Transverse colon (tissue), 4 donors: ENCODE measurements around the gene KRT12. TPM values are rescaled to one million over a fixed set of nuclear protein-coding genes. Genes with fewer than 3 reads are reported as not detected.

Experiments
- DNase-seq: peaks from one replicate; pipeline ENCODE4 v3.0.0-alpha.2; 2019
- H3K27ac ChIP-seq, 4 donors: fragments of 200-600 bp; sonication (generic); 2 replicates each; pipeline ENCODE4 v1.5.1; 2016 to 2018; ENCODE audit warnings: inconsistent platforms in 4 of 4
- H3K27me3 ChIP-seq: fragments of 200-600 bp; sonication (generic); 2 replicates; pipeline ENCODE4 v1.5.1; 2017; ENCODE audit warnings: inconsistent platforms
- H3K36me3 ChIP-seq, 4 donors: fragments of 200-600 bp; sonication (generic); 2 replicates each; pipeline ENCODE4 v1.5.1; 2017 to 2019; ENCODE audit warnings: inconsistent platforms in 4 of 4
- H3K4me1 ChIP-seq, 4 donors: fragments of 200-600 bp; sonication (generic); 2 replicates each; pipeline ENCODE4 v1.5.1; 2017 to 2020; ENCODE audit warnings: inconsistent platforms in 4 of 4
- H3K4me3 ChIP-seq, 4 donors: fragments of 200-600 bp; sonication (generic); 1 replicate in 1 of 4; 2 replicates in 3 of 4; pipeline versions ENCODE4 v1.5.1 to v1.6.1; 2017 to 2019; ENCODE audit warnings: inconsistent platforms in 4 of 4
- H3K9me3 ChIP-seq, 2 donors: fragments of 200-600 bp; sonication (generic); 2 replicates each; pipeline ENCODE4 v1.5.1; 2017 to 2019; ENCODE audit warnings: inconsistent platforms in 2 of 2
- CTCF ChIP-seq, 5 experiments: fragments of 200-600 bp in 3 of 5; fragments of 450-650 bp in 2 of 5; sonication (generic) in 3 of 5; IDR thresholded peaks; 1 replicate in 2 of 5; 2 replicates in 3 of 5; pipeline ENCODE4 v1.5.1; 2016 to 2017; ENCODE audit warnings: antibody characterized with exemption in 5 of 5, inconsistent platforms in 3 of 5, mild to moderate bottlenecking in 2 of 5, moderate library complexity in 1 of 5
- EP300 ChIP-seq: sonication (generic); formaldehyde crosslinking; IDR thresholded peaks from one replicate; pipeline ENCODE4 v1.6.1; 2017; ENCODE audit warnings: antibody characterized with exemption, low read depth
- POLR2A ChIP-seq: fragments of 450-650 bp; IDR thresholded peaks from one replicate; pipeline ENCODE4 v1.6.1; 2016; ENCODE audit warnings: antibody characterized with exemption, mild to moderate bottlenecking, moderate library complexity
- POLR2AphosphoS5 ChIP-seq, 3 donors: sonication (generic); formaldehyde crosslinking; IDR thresholded peaks; one replicate each; pipeline ENCODE4 v1.6.1; 2016; ENCODE audit warnings: antibody characterized with exemption in 3 of 3
- WGBS, 2 donors: methylation state at CpG; one replicate each; pipeline ENCODE4 v1.1.5; 2018; ENCODE audit warnings: low coverage in 1 of 2; 5-methylcytosine and 5-hydroxymethylcytosine counted together
- in situ Hi-C, 4 donors: fragments of 200-750 bp; cut with MboI; loops; one replicate each; pipeline versions ENCODE4 v1.15.0 to v1.15.1; 2017; ENCODE audit warnings: low sequenced_read_pairs in 3 of 4, low pct_ligation_motif_present in 1 of 4, low pct_unique_long_range_greater_than_20kb in 1 of 4
- intact Hi-C: fragments of 100-400 bp; cut with DNase I; formaldehyde crosslinking; loops from one replicate; pipeline ENCODE4 v1.15.1; 2023; ENCODE audit warnings: low total_unique reads
- total RNA-seq, 4 donors: library from RNA; depleted of rRNA; stranded (reverse); fragments of >200 nt; gene quantifications; one replicate each; pipeline ENCODE4 v1.1.0, GENCODE V29; 2016

The KRT12 gene
- total RNA-seq, 4 donors from 2014 or later = 0.40 to 20.0 (median 3.8) TPM; not detected in 1

GRCh38 chr17:40832840-40833239, 34.2 kb downstream of the KRT12 start:
- intact Hi-C loops (no loop called here), in situ Hi-C loops (no loop called here)
- Histone ChIP-seq H3K4me3 (no peak overlapping the region), H3K27ac (no peak overlapping the region), H3K9me3 (no peaks in the 10 kb centered on the region), H3K36me3 (no peaks in the 10 kb centered on the region), H3K4me1 (no peaks in the 10 kb centered on the region), H3K27me3 (no peaks in the 10 kb centered on the region)
- TF ChIP-seq POLR2A (no peak), CTCF (IDR thresholded peaks at IDR 0.05) (no peak), EP300 (no peak), POLR2AphosphoS5 (IDR thresholded peaks at IDR 0.05) (no peak)
- DNase-seq = no peak
- WGBS, 2 donors = 86 to 90% methylated on average over 3 of the region's 3 CpGs

DNA sequence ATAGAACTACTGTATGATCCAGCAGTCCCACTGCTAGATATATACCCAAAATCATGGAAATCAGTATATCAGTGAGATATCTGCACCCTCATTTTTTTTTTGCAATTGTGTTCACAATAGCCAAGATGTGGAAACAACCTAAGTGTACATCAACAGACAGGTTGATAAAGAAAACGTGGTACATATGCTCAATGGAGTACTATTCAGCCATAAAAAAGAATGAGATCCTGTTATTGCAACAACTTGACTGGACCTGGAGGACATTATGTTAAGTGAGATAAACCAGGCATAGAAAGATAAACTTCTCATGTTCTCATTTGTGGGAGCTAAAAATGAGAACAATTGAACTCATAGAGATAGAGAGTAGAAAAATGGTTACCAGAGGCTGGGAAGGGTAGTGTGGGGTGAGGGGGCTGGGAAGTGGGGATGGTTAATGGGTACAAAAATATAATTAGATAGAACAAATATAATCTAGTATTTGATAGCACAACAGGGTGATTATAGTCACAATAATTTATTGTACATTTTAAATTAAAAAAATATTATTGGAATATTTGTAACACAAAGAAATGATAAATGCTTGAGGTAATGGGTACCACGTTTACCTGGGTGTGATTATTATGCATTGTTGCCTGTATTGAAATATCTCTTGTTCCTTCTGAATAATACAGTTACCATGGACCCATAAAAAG, 36.8 kb downstream of the KRT12 start:
- in situ Hi-C loops = no loop called here
- intact Hi-C loops = no loop called here
- Histone ChIP-seq H3K27ac (no peak overlapping the region), H3K4me3 (no peak overlapping the region), H3K9me3 (no peaks in the 10 kb centered on the region), H3K4me1 (no peaks in the 10 kb centered on the region), H3K36me3 (no peaks in the 10 kb centered on the region), H3K27me3 (no peaks in the 10 kb centered on the region)
- DNase-seq = no peak
- WGBS, 2 donors = 90% methylated on average over 2 of the region's 2 CpGs
- TF ChIP-seq EP300 (no peak), POLR2A (no peak), CTCF (IDR thresholded peaks at IDR 0.05) (no peak), POLR2AphosphoS5 (IDR thresholded peaks at IDR 0.05) (no peak)

DNA sequence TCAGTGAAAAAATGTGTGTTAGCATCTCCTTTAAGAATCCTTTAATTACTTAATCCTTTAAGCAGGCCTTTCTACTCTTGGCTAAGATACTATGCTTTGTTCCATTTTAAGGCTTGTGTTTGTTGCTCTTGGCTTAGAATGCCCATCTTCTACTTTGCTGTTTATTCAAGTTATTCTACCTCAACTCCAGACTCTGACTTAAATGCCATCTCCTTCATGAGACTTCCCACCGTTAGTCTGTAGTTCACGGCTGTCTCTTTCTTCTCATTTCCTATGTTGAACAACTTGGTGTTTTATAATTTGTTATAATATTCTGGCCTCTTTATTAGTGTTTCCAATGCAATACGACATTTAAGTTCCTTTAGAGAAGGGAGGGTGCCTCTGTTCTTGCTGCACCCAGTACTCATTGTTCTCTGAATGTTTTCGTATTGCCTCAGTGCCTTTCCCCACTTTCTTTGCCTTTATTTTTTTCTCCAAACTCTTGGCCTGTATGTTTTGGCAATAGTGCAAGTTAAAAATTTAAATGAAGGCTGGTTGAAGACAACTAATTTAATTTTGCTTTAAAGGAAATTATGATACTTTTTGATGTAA, 38.5 kb downstream of the KRT12 start:
- H3K4me1 ChIP-seq = no peaks in the 10 kb centered on the region
- H3K27me3 ChIP-seq = no peaks in the 10 kb centered on the region
- 92 to 96% methylated on average over 4 of the region's 4 CpGs for WGBS, 2 donors
- no peaks in the 10 kb centered on the region for H3K9me3 ChIP-seq
- no peak overlapping the region for H3K27ac ChIP-seq
- no peak for TF ChIP-seq EP300
- no peak for TF ChIP-seq CTCF (IDR thresholded peaks at IDR 0.05)
- no peak for TF ChIP-seq POLR2AphosphoS5 (IDR thresholded peaks at IDR 0.05)
- no peak for TF ChIP-seq POLR2A
- H3K4me3 ChIP-seq = no peak overlapping the region
- no peaks in the 10 kb centered on the region for H3K36me3 ChIP-seq
- intact Hi-C loops (no loop called here), in situ Hi-C loops (no loop called here)
- DNase-seq = no peak

GRCh38 chr17:40827746-40828453, 39.1 kb downstream of the KRT12 start:
- no peaks in the 10 kb centered on the region for H3K36me3 ChIP-seq
- no peaks in the 10 kb centered on the region for H3K27me3 ChIP-seq
- DNase-seq = no peak
- in situ Hi-C loops = no loop called here
- no peaks in the 10 kb centered on the region for H3K4me1 ChIP-seq
- intact Hi-C loops = no loop called here
- 58 to 82% methylated on average over 5 to 7 of the region's 7 CpGs for WGBS, 2 donors
- TF ChIP-seq EP300 (no peak), CTCF (IDR thresholded peaks at IDR 0.05) (no peak), POLR2A (no peak), POLR2AphosphoS5 (IDR thresholded peaks at IDR 0.05) (no peak)
- no peak overlapping the region for H3K4me3 ChIP-seq
- H3K27ac ChIP-seq = no peak overlapping the region
- H3K9me3 ChIP-seq = no peaks in the 10 kb centered on the region
